Measurements from ENCODE around the gene RPS14.

RPS14 gene

GRCh38 chr5:150398722-150399523, 50.6 kb downstream of the RPS14 start:
- DNase-seq = no peak

GRCh38 chr5:150397782-150398721, 51.5 kb downstream of the RPS14 start:
- DNase-seq = no peak

GRCh38 chr5:150397146-150397781, 52.3 kb downstream of the RPS14 start:
- DNase-seq = no peak

GRCh38 chr5:150396267-150396666, 53.3 kb downstream of the RPS14 start:
- no peak for DNase-seq

GRCh38 chr5:150395688-150395975, 53.9 kb downstream of the RPS14 start:
- DNase-seq = no peak

GRCh38 chr5:150394912-150395687, 54.4 kb downstream of the RPS14 start:
- no peak for DNase-seq

- no peak for DNase-seq
Measured at GRCh38 chr5:150394131-150394530, 55.4 kb downstream of the RPS14 start.

- DNase-seq = no peak
Measured at GRCh38 chr5:150393096-150393645, 56.4 kb downstream of the RPS14 start.

GRCh38 chr5:150392680-150393079, 56.9 kb downstream of the RPS14 start:
- no peak for DNase-seq

Data from left hindlimb (tissue), 1 donor.